Stomach (tissue), 9 donors: Measurements from ENCODE around the gene FAM83D. TPM values are rescaled to one million over a fixed set of nuclear protein-coding genes. Genes with fewer than 3 reads are reported as not detected.
A peak's percentile ranks its signal among the peaks of the same experiment; 100 is the strongest.

Experiments
- DNase-seq, 2 donors: peaks; one replicate each; pipeline versions ENCODE4 v3.0.0 to v3.0.0-alpha.2; 2013 to 2019
- H3K27ac ChIP-seq, 5 donors: fragments of 200-600 bp in 4 of 5; sonication (generic) in 4 of 5; one replicate each; pipeline ENCODE4 v1.5.1; 2013 to 2019; ENCODE audit warnings: mild to moderate bottlenecking in 1 of 5, moderate library complexity in 1 of 5
- H3K27me3 ChIP-seq, 3 donors: fragments of 200-600 bp; sonication (generic); one replicate each; pipeline ENCODE4 v1.5.1; 2017 to 2019; ENCODE audit warnings: mixed run types in 1 of 3
- H3K36me3 ChIP-seq, 4 donors: fragments of 200-600 bp; sonication (generic); 1 replicate in 3 of 4; 2 replicates in 1 of 4; pipeline ENCODE4 v1.5.1; 2016 to 2019
- H3K4me1 ChIP-seq, 4 donors: fragments of 200-600 bp; sonication (generic); one replicate each; pipeline ENCODE4 v1.5.1; 2016 to 2019
- H3K4me3 ChIP-seq, 4 donors: fragments of 200-600 bp; sonication (generic) in 3 of 4; one replicate each; pipeline ENCODE4 v1.5.1; 2016 to 2019; ENCODE audit warnings: mild to moderate bottlenecking in 1 of 4
- H3K9me3 ChIP-seq, 4 donors: fragments of 200-600 bp; sonication (generic); one replicate each; pipeline ENCODE4 v1.5.1; 2016 to 2019
- CTCF ChIP-seq, 7 experiments: fragments of 450-650 bp in 4 of 7; fragments of 200-600 bp in 3 of 7; sonication (generic) in 3 of 7; IDR thresholded peaks; one replicate each; pipeline ENCODE4 v1.5.1; 2016 to 2019; ENCODE audit warnings: antibody characterized with exemption in 7 of 7, control low read depth in 2 of 7, mild to moderate bottlenecking in 1 of 7
- EP300 ChIP-seq: sonication (generic); formaldehyde crosslinking; IDR thresholded peaks from one replicate; pipeline ENCODE4 v1.6.1; 2017; ENCODE audit warnings: antibody characterized with exemption
- POLR2A ChIP-seq, 4 donors: fragments of 450-650 bp; IDR thresholded peaks; one replicate each; pipeline ENCODE4 v1.6.1; 2016; ENCODE audit warnings: antibody characterized with exemption in 4 of 4, control low read depth in 2 of 4, mild to moderate bottlenecking in 1 of 4, moderate library complexity in 1 of 4
- POLR2AphosphoS5 ChIP-seq, 3 donors: sonication (generic); formaldehyde crosslinking; IDR thresholded peaks; one replicate each; pipeline ENCODE4 v1.6.1; 2016; ENCODE audit warnings: antibody characterized with exemption in 3 of 3
- WGBS, 5 donors: extraction: QIAGEN DNeasy Blood & Tissue Kit in 3 of 5; methylation state at CpG; one replicate each; pipeline versions ENCODE4 v1.1.5 to v1.1.7; 2013 to 2018; 5-methylcytosine and 5-hydroxymethylcytosine counted together
- intact Hi-C: fragments of 100-400 bp; cut with DNase I; formaldehyde crosslinking; loops from one replicate; pipeline ENCODE4 v1.15.1; 2023; ENCODE audit warnings: low total_unique reads
- polyA plus RNA-seq, 3 donors: library from polyadenylated mRNA; stranded (reverse); fragments of 200-250 nt; gene quantifications; one replicate each; pipeline ENCODE4 v1.2.3, GENCODE V29; 2013
- total RNA-seq, 5 donors: library from RNA; depleted of rRNA; stranded (reverse); fragments of >200 nt; gene quantifications; one replicate each; pipeline versions ENCODE4 v1.1.0 to v1.2.3, GENCODE V29; 2014 to 2016
- donor health status: healthy with polysubstance abuse.
- donor health status: Bipolar disorder and iron deficiency.
- donor health status: healthy.

FAM83D gene
- total and polyA plus RNA-seq, 8 donors: 2.0 to 289 (median 27.8) TPM

- Histone ChIP-seq H3K36me3 (peaks cover 4 to 66% (median 44%) of the 10 kb centered on the region in 4 donors), H3K4me1 (peaks cover 0 to 43% (median 22%) of the 10 kb centered on the region in 4 donors), H3K27ac (peak overlapping the region in 4 of 5 donors; percentile 18 to 77 (median 58)), H3K9me3 (no peaks in the 10 kb centered on the region), H3K27me3 (no peaks in the 10 kb centered on the region), H3K4me3 (no peak overlapping the region)
- intact Hi-C loops: no loop called here
- no peak for DNase-seq
- no peak for TF ChIP-seq POLR2A (IDR thresholded peaks at IDR 0.05)
- no peak for TF ChIP-seq EP300
- TF ChIP-seq POLR2AphosphoS5 (IDR thresholded peaks at IDR 0.05): no peak
- no peak for TF ChIP-seq CTCF (IDR thresholded peaks at IDR 0.05)
- 79 to 89% (median 87%) methylated on average over 4 of the region's 4 CpGs for WGBS, 5 donors
Measured at GRCh38 chr20:38969708-38970107, 43.5 kb downstream of the FAM83D start.

- Histone ChIP-seq H3K27me3 (no peaks in the 10 kb centered on the region), H3K27ac (peak overlapping the region in 4 of 5 donors; percentile 18 to 77 (median 58)), H3K4me1 (peaks cover 0 to 44% (median 22%) of the 10 kb centered on the region in 4 donors), H3K4me3 (no peak overlapping the region), H3K9me3 (no peaks in the 10 kb centered on the region), H3K36me3 (peaks cover 4 to 60% (median 46%) of the 10 kb centered on the region in 4 donors)
- WGBS, 5 donors: 83 to 90% (median 88%) methylated on average over 1 of the region's 1 CpG
- intact Hi-C loops: no loop called here
- no peak for DNase-seq
- TF ChIP-seq EP300: no peak
- TF ChIP-seq POLR2AphosphoS5 (IDR thresholded peaks at IDR 0.05): peak in 1 of 3 donors; percentile 24
Measured at GRCh38 chr20:38970302-38970701, 44.1 kb downstream of the FAM83D start.

GRCh38 chr20:38973107-38973506, 46.9 kb downstream of the FAM83D start:
- Histone ChIP-seq H3K4me1 (peaks cover 0 to 34% (median 20%) of the 10 kb centered on the region in 4 donors), H3K4me3 (no peak overlapping the region), H3K9me3 (no peaks in the 10 kb centered on the region), H3K27me3 (no peaks in the 10 kb centered on the region), H3K36me3 (peaks cover 4 to 60% (median 46%) of the 10 kb centered on the region in 4 donors), H3K27ac (peak overlapping the region in 4 of 5 donors; percentile 11 to 67 (median 42))
- TF ChIP-seq EP300 (no peak), CTCF (IDR thresholded peaks at IDR 0.05) (no peak), POLR2A (IDR thresholded peaks at IDR 0.05) (no peak), POLR2AphosphoS5 (IDR thresholded peaks at IDR 0.05) (no peak)
- no peak for DNase-seq
- intact Hi-C loops: no loop called here

- Histone ChIP-seq H3K9me3 (no peaks in the 10 kb centered on the region), H3K36me3 (peaks cover 4 to 58% (median 45%) of the 10 kb centered on the region in 4 donors), H3K4me1 (peaks cover 0 to 34% (median 19%) of the 10 kb centered on the region in 4 donors), H3K27ac (peak overlapping the region in 3 of 5 donors; percentile 41 to 67 (median 42)), H3K27me3 (no peaks in the 10 kb centered on the region), H3K4me3 (no peak overlapping the region)
- intact Hi-C loops: no loop called here
- 26 to 60% (median 50%) methylated on average over 5 of the region's 5 CpGs for WGBS, 5 donors
- DNase-seq: peak; percentile 49 to 55
- no peak for TF ChIP-seq CTCF (IDR thresholded peaks at IDR 0.05)
- no peak for TF ChIP-seq EP300
- no peak for TF ChIP-seq POLR2A (IDR thresholded peaks at IDR 0.05)
- TF ChIP-seq POLR2AphosphoS5 (IDR thresholded peaks at IDR 0.05): no peak
Measured at GRCh38 chr20:38973645-38974044, 47.4 kb downstream of the FAM83D start.

- peak overlapping the region in 3 of 5 donors; percentile 0 to 67 (median 41) for H3K27ac ChIP-seq
- peaks cover 4 to 38% (median 28%) of the 10 kb centered on the region in 4 donors for H3K36me3 ChIP-seq
- WGBS, 5 donors: 65 to 81% (median 76%) methylated on average over 2 of the region's 2 CpGs
- no peak for DNase-seq
- H3K27me3 ChIP-seq: no peaks in the 10 kb centered on the region
- no peaks in the 10 kb centered on the region for H3K9me3 ChIP-seq
- intact Hi-C loops: no loop called here
- H3K4me1 ChIP-seq: peaks cover 0 to 32% (median 16%) of the 10 kb centered on the region in 4 donors
- no peak overlapping the region for H3K4me3 ChIP-seq
- TF ChIP-seq EP300 (no peak), CTCF (IDR thresholded peaks at IDR 0.05) (no peak), POLR2AphosphoS5 (IDR thresholded peaks at IDR 0.05) (no peak), POLR2A (IDR thresholded peaks at IDR 0.05) (no peak)
Measured at GRCh38 chr20:38975539-38976120, 49.4 kb downstream of the FAM83D start.
